Prostate gland (tissue), 2 donors: ENCODE data around the gene CAMKMT.

ENCODE experiments used
- CTCF ChIP-seq, 4 experiments: fragments of 200-600 bp in 2 of 4; fragments of 450-650 bp in 2 of 4; sonication (generic) in 2 of 4; IDR thresholded peaks; 1 replicate in 3 of 4; 2 replicates in 1 of 4; pipeline ENCODE4 v1.5.1; 2016 to 2019; ENCODE audit warnings: antibody characterized with exemption in 4 of 4, mild to moderate bottlenecking in 2 of 4, moderate library complexity in 2 of 4
- POLR2AphosphoS5 ChIP-seq: sonication (generic); formaldehyde crosslinking; IDR thresholded peaks from one replicate; pipeline ENCODE4 v1.6.1; 2017; ENCODE audit warnings: antibody characterized with exemption

GRCh38 chr2:44807201-44808025 is 445.7 kb downstream of the CAMKMT start:
- TF ChIP-seq CTCF (IDR thresholded peaks at IDR 0.05): no peak
- TF ChIP-seq POLR2AphosphoS5: no peak
